NCI-H1417 treated with DMSO at 0.1 percent for 48 hours (cell line): ENCODE data around the gene INPP5A.
"Not testable (repeated sequence)": the region's sequence is repeated elsewhere in the genome, so short reads cannot be mapped to it uniquely, and the experiment has no call there.

Experiments used
- DNase-seq: peaks from one replicate; lab custom pipeline; 2025; lab: John Stamatoyannopoulos, UW

The INPP5A gene

GRCh38 chr10:132548106-132548823 lies 10.7 kb downstream of the INPP5A start:
- DNase-seq: no peak

- no peak for DNase-seq
Measured at GRCh38 chr10:132548869-132549268, 11.3 kb downstream of the INPP5A start.

DNA sequence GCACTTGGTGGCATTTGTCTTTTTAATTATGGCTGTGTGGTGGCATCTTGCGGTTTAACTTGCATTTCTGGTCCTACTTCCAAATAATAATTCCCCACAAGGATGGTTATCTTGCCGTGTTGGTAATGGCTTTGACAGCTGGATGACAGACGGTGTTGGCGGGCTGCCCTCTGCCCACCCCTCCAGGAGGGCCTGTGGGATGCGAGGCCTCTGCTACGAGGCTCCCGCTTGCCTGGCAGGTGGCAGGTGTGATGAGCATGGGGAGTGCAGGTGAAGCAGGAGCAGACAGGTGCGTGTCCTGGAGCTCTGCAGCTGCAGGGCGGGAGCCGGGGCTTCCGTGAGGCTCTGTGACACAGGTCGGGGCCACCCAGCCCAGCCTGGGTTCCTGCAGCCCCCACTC lies 11.8 kb downstream of the INPP5A start:
- DNase-seq: peak; percentile 11

DNA sequence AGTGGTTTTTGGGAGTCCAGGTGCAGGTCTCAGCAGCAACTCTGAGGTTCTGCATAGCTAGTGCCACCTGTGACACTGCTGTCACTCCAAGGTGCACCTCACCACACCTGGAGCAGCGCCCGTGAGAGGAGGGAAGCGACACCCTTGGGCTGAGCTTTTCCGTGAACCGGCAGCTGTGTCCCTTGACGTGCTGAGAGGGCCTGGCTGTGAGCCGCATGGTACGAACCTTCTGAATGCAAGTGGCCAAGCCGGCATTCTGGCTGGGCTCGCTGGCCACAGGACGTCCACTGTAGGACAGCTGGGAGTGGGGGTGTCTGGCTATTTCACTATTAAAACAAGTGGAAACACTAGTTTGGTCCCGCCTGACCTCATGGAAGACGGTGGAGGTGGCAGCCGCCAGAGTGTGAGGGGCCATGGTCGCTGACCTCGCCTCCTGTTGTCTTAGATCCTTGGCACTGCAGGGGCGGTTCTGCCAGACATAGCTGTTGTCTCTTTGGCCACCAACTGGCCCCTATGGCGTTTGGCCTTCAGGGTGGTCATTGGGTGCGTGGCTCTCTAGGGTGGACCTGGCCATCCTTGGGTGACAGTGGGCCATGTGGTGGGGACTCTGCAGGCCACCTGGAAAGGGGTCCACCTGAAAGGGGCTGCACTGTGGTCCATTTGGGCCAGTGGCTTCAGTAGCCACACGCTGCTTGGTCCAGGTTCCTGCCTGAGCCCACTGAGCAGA lies 12.9 kb downstream of the INPP5A start:
- no peak for DNase-seq

DNA sequence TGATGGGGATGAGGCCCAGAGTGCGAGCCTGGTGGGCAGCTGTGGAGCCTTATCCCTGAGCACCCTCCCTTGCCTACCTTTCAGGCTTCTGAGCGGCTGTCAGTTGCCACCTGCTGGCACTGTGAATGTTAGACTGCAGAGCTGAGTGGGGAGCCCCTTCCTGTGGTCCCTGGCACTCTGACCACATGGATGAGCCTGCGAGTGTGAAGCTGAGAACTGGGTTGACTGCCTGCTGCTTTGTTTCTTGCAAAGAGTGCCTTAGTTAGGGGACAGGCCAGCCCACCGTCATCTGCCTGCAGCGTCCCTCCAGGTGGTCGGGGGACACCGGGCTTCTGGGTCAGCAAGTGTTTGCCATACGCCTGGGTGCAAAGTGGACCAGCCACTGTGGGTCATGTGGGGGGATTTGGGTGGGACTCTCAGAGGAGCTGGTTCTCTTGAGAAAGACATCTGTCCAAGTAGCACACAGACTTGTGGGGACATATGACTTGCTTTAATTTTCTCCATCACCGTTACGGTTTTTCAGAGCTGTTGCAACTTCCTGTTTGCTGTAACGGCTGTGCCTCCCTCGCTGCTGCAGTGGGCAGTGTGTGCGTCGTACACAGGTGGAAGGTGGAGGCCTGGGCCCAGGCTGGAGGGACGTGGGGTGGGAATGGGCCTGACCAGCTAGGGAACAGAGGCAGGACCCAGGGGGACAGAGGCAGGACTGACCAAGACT lies 13.7 kb downstream of the INPP5A start:
- DNase-seq: no peak

- DNase-seq: no peak
Measured at GRCh38 chr10:132551808-132552130, 14.2 kb downstream of the INPP5A start.

DNA sequence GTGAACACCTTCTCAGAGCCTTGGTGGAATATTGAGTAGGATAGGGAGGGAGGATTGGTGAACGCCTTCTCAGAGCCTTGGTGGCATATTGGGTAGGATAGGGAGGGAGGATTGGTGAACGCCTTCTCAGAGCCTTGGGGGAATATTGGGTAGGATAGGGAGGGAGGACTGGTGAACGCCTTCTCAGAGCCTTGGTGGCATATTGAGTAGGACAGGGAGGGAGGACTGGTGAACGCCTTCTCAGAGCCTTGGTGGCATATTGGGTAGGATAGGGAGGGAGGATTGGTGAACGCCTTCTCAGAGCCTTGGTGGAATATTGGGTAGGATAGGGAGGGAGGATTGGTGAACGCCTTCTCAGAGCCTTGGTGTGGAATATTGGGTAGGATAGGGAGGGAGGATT lies 15.0 kb downstream of the INPP5A start:
- DNase-seq: not testable (repeated sequence)

DNA sequence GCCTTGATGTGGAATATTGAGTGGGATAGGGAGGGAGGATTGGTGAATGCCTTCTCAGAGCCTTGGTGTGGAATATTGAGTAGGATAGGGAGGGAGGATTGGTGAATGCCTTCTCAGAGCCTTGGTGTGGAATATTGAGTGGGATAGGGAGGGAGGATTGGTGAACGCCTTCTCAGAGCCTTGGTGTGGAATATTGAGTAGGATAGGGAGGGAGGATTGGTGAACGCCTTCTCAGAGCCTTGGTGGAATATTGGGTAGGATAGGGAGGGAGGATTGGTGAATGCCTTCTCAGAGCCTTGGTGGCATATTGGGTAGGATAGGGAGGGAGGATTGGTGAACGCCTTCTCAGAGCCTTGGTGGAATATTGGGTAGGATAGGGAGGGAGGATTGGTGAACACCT lies 16.0 kb downstream of the INPP5A start:
- not testable (repeated sequence) for DNase-seq

- no peak for DNase-seq
Measured at GRCh38 chr10:132554053-132554990, 16.7 kb downstream of the INPP5A start.

- no peak for DNase-seq
Measured at GRCh38 chr10:132554991-132555647, 17.5 kb downstream of the INPP5A start.

DNA sequence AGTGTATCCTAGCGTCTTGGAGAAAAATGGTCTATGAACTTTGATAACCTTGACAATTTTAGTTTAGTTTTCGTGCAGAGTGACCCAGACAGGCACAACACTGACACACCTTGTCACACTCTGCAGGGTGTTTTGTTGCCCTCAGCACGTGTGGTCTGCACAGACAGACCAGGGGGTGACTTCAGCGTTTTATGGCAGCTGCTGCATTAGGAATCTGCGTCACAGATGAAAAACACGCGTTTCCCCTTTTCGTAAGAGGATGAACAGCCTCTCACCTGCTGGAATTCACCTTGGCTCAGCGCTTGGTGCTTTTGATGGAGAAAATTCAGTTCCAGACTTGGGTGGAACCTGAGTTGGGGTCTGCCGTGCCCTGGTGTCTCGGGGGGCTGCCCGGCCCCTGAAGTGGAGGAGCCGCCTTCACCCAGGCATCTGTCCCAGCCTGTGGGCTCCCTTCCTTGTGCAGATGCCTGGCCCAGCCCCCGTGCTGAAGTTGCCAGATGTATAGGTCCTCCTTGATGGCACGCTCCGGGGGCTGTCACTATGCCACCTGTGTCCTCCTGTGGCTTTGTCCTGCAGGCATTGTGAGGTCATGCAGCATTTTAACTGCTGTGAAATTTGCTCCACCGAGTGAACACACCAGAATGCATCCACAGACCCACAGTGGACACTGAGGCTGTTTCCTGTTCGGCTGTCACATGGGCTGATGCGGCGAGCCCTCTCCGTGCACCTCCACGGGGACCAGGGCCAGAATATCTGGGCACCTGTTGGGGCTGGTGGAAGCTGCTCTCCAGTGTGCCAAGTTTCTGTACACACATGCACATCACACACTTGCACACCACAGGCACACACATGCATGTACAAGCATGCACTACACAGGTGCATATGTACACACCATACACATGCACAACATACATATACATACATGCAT lies 18.3 kb downstream of the INPP5A start:
- no peak for DNase-seq

GRCh38 chr10:132556994-132557441 lies 19.4 kb downstream of the INPP5A start:
- DNase-seq: no peak

- no peak for DNase-seq
Measured at GRCh38 chr10:132557696-132558515, 20.3 kb downstream of the INPP5A start.

DNA sequence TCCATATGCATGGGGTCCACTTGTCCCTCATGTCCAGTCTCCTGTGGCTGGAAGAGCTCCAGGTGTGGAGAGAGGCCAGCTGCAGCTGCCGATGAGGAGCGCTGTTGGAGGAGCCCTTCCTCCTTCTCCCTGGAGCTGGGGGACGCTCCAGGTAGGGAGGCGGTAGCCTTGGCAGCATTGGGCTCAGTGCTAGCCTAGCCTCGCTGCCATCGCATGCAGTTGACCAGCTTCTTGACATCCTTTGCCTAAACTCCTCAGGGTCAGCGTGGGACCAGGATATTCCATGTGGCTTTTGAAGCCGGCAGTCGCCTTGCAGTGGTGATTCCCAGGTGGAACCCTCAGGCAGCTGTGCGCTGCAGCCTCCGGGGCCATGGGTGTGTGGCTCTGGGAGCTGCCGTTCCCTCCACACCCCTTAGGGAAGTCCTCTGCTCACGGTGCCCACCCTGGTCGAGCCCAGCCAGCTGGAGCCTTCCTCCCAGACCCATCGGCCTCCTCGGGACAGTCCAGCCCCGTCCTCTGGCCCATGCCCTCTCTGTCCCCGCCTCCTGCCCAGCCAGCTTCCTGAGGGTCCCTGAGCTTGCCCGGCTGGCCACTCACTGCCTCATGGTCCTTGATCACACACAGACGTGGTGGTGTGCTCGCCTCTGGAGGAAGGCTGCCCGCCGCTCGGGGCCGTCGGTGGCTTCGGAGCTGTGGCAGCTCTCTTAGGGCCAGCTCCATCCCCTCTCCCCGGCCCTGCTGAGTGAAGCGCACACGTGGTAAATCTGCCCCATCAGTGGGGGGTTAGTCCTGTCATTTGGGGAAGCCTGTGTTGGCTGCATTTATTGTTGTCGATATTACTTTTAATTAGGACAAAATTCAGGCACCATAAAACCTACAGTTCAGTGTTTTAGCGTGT lies 21.2 kb downstream of the INPP5A start:
- DNase-seq: no peak

DNA sequence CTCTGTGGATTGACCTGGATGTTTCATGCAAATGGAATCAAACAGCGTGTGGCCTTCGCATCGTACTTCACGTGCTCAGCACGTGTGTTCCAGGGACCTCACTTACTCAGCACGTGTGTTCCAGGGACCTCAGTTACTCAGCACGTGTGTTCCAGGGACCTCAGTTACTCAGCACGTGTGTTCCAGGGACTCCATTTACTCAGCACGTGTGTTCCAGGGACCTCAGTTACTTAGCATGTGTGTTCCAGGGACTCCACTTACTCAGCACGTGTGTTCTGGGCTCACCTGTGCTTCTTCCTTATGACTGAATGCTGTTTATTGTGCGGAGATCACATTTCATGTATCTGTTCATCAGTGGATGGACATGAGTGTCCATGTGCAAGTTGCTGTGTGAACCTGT lies 22.0 kb downstream of the INPP5A start:
- no peak for DNase-seq

- no peak for DNase-seq
Measured at GRCh38 chr10:132560241-132560731, 22.7 kb downstream of the INPP5A start.

DNA sequence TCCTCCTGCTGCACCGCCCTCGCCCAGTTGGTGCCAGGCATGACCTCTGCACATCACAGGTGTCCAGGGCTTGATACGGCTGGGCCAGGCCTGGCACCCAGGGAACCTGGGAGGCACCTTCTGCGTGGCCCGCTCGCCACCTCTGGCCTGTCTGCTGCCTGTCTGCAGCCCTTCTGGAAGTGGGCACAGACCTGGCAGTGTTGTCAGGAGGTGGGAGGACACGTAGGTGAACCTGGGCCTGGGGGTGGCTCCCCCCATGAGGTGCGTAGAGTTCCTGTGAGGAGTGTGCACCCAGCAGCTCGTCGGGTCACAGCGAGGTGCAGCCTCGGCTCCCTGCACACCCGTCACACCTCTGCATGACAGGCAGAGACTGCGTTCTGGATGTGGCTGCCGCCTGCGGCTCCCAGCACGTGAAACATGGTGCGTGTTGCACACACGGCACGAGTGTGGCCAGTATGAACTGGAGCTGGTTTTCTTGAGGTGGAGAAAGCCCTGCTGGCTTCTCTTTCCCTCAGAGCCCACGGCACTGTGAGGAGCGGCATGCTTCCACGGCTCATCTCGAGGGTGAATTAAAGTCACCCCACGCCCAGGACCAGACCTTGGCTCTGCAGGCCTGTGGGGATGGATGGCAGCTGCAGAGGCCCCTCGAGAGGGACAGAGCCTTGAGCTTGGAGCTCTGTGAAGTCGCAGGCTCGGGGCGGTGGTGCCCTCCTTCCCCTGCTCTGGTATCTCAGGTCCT lies 24.8 kb downstream of the INPP5A start:
- DNase-seq: no peak
